H1 (cell line): ENCODE measurements around the gene ARAP3. TPM values are rescaled to one million over a fixed set of nuclear protein-coding genes. Genes with fewer than 3 reads are reported as not detected.

Experiments used
- CTCF ChIA-PET: fragments of 300-600 bp; sonication (Branson Sonifier 250); formaldehyde crosslinking; loops from one replicate; lab custom pipeline; 2021; ENCODE audit not compliant: partially characterized antibody; lab: Charles Lee
- POLR2A ChIA-PET: fragments of 300-600 bp; sonication (Branson Sonifier 250); formaldehyde crosslinking; loops from one replicate; lab custom pipeline; 2021; ENCODE audit warnings: inconsistent platforms; ENCODE audit not compliant: partially characterized antibody; lab: Charles Lee
- DNase-seq, 2 experiments: peaks; one replicate each; pipeline versions ENCODE4 v3.0.0 to v3.0.0-alpha.2; 2010 to 2022; ENCODE audit warnings: low spot score in 2 of 2, low read depth in 1 of 2, mixed read lengths in 1 of 2
- FAIRE-seq: peaks from 2 replicates; lab custom pipeline; 2011; peaks lifted over from hg19 to GRCh38; lab: Jason Lieb, UNC
- H2AFZ ChIP-seq: 2 replicates; pipeline ENCODE4 v1.8.1; 2012; ENCODE audit warnings: low read length, inconsistent platforms
- H2AK5ac ChIP-seq: 2 replicates; pipeline ENCODE4 v1.6.1; 2013; ENCODE audit warnings: low read depth, low read length
- H2BK120ac ChIP-seq: replicated peaks from 2 replicates; pipeline ENCODE3; 2013; ENCODE audit warnings: low read depth, low read length, inconsistent platforms
- H2BK12ac ChIP-seq: 2 replicates; pipeline ENCODE4 v1.6.1; 2013; ENCODE audit warnings: low read depth, low read length
- H2BK15ac ChIP-seq: 2 replicates; pipeline ENCODE4 v1.6.1; 2013; ENCODE audit warnings: low read length
- H2BK20ac ChIP-seq: 2 replicates; pipeline ENCODE4 v1.6.1; 2013; ENCODE audit warnings: low read length
- H2BK5ac ChIP-seq: 2 replicates; pipeline ENCODE4 v1.6.1; 2013; ENCODE audit warnings: low read depth, low read length
- H3K14ac ChIP-seq: 2 replicates; pipeline ENCODE4 v1.6.1; 2013; ENCODE audit warnings: inconsistent platforms; ENCODE audit not compliant: insufficient read length
- H3K18ac ChIP-seq: 2 replicates; pipeline ENCODE4 v1.6.1; 2013; ENCODE audit warnings: low read length; ENCODE audit errors: extremely low read depth
- H3K23ac ChIP-seq: 2 replicates; pipeline ENCODE4 v1.6.1; 2013; ENCODE audit warnings: inconsistent platforms; ENCODE audit not compliant: insufficient read length
- H3K23me2 ChIP-seq: 2 replicates; pipeline ENCODE4 v1.6.1; 2013; ENCODE audit warnings: low read depth, low read length
- H3K27ac ChIP-seq: 2 replicates; pipeline ENCODE4 v1.6.1; 2011; ENCODE audit warnings: low read depth, low read length, inconsistent platforms
- H3K27me3 ChIP-seq, 4 experiments: replicated peaks in 1 of 4; 1 replicate in 1 of 4; 2 replicates in 3 of 4; pipeline versions ENCODE4 v1.6.1 to v1.8.1; 2011 to 2013; ENCODE audit warnings: low read length in 3 of 4, mild to moderate bottlenecking in 3 of 4, inconsistent platforms in 2 of 4, mixed read lengths in 2 of 4, moderate library complexity in 1 of 4; ENCODE audit not compliant: control insufficient read depth in 3 of 4, insufficient read depth in 3 of 4; ENCODE audit errors: extremely low read depth in 1 of 4
- H3K36me3 ChIP-seq, 4 experiments: 2 replicates each; pipeline versions ENCODE4 v1.6.1 to v1.8.1; 2011 to 2013; ENCODE audit warnings: mild to moderate bottlenecking in 4 of 4, low read length in 3 of 4, moderate library complexity in 2 of 4, control low read depth in 1 of 4, inconsistent platforms in 1 of 4; ENCODE audit not compliant: insufficient read depth in 4 of 4, control insufficient read depth in 2 of 4
- H3K4ac ChIP-seq: replicated peaks from 2 replicates; pipeline ENCODE3; 2013; ENCODE audit warnings: low read length, low read depth, mixed read lengths, inconsistent platforms; ENCODE audit not compliant: insufficient read length
- H3K4me1 ChIP-seq, 4 experiments: replicated peaks in 1 of 4; 1 replicate in 1 of 4; 2 replicates in 3 of 4; pipeline versions ENCODE4 v1.6.1 to v1.8.1; 2011 to 2013; ENCODE audit warnings: low read length in 3 of 4, inconsistent platforms in 2 of 4, mixed read lengths in 1 of 4; ENCODE audit not compliant: insufficient read depth in 4 of 4, control insufficient read depth in 3 of 4
- H3K4me2 ChIP-seq, 2 experiments: 2 replicates each; pipeline versions ENCODE4 v1.6.1 to v1.8.1; 2011 to 2013; ENCODE audit warnings: low read depth in 2 of 2, low read length in 2 of 2, control low read depth in 1 of 2, inconsistent platforms in 1 of 2, mild to moderate bottlenecking in 1 of 2; ENCODE audit not compliant: insufficient read depth in 1 of 2
- H3K4me3 ChIP-seq, 4 experiments: fragments of 200-600, 300-600 bp in 1 of 4; sonication (generic), shearing (Covaris generic), sonication (Bioruptor Twin) in 1 of 4; 2 replicates each; pipeline versions ENCODE4 v1.5.1 to v1.8.1; 2011 to 2016; ENCODE audit warnings: low read length in 4 of 4, low read depth in 3 of 4, control low read depth in 2 of 4, inconsistent platforms in 2 of 4, mild to moderate bottlenecking in 2 of 4, mixed read lengths in 1 of 4, moderate library complexity in 1 of 4; ENCODE audit not compliant: insufficient read depth in 2 of 4; ENCODE audit errors: extremely low read depth in 1 of 4
- H3K56ac ChIP-seq: replicated peaks from 2 replicates; pipeline ENCODE3; 2013; ENCODE audit warnings: low read depth, mild to moderate bottlenecking, mixed read lengths, low read length, inconsistent platforms; ENCODE audit not compliant: insufficient read length
- H3K79me1 ChIP-seq: 2 replicates; pipeline ENCODE4 v1.6.1; 2013; ENCODE audit warnings: low read depth, low read length, control low read depth
- H3K79me2 ChIP-seq, 2 experiments: 2 replicates each; pipeline versions ENCODE4 v1.6.1 to v1.8.1; 2012 to 2013; ENCODE audit warnings: low read length in 2 of 2, mild to moderate bottlenecking in 2 of 2, inconsistent platforms in 1 of 2; ENCODE audit not compliant: insufficient read depth in 2 of 2, control insufficient read depth in 1 of 2
- H3K9ac ChIP-seq, 4 experiments: replicated peaks in 1 of 4; 1 replicate in 1 of 4; 2 replicates in 3 of 4; pipeline versions ENCODE4 v1.6.1 to v1.8.1; 2011 to 2013; ENCODE audit warnings: low read depth in 3 of 4, low read length in 3 of 4, control low read depth in 2 of 4, mild to moderate bottlenecking in 2 of 4, moderate library complexity in 2 of 4, inconsistent platforms in 1 of 4; ENCODE audit errors: extremely low read depth in 1 of 4
- H3K9me3 ChIP-seq, 2 experiments: 2 replicates each; pipeline versions ENCODE4 v1.6.1 to v1.8.1; 2012 to 2013; ENCODE audit warnings: mild to moderate bottlenecking in 2 of 2, moderate library complexity in 2 of 2, control low read depth in 1 of 2, inconsistent platforms in 1 of 2, low read depth in 1 of 2, low read length in 1 of 2, mixed read lengths in 1 of 2; ENCODE audit not compliant: insufficient read depth in 2 of 2
- H4K20me1 ChIP-seq, 2 experiments: replicated peaks in 1 of 2; 2 replicates each; pipeline versions ENCODE3 to v1.8.1; 2011 to 2013; ENCODE audit warnings: inconsistent platforms in 2 of 2, low read length in 2 of 2, mild to moderate bottlenecking in 1 of 2; ENCODE audit not compliant: insufficient read depth in 2 of 2, control insufficient read depth in 1 of 2
- H4K5ac ChIP-seq: 2 replicates; pipeline ENCODE4 v1.6.1; 2013; ENCODE audit warnings: low read length, low read depth, mixed read lengths, inconsistent platforms; ENCODE audit not compliant: insufficient read length
- H4K8ac ChIP-seq: 2 replicates; pipeline ENCODE4 v1.8.0; 2013; ENCODE audit warnings: mild to moderate bottlenecking, moderate library complexity, low read length, inconsistent platforms; ENCODE audit not compliant: insufficient read depth; ENCODE audit errors: extremely low read depth
- H4K91ac ChIP-seq: replicated peaks from 2 replicates; pipeline ENCODE3; 2013; ENCODE audit warnings: low read length, mixed read lengths, inconsistent platforms; ENCODE audit not compliant: insufficient read length
- ASH2L ChIP-seq: fragments of 200-600, 300-600 bp; sonication (generic); IDR thresholded peaks from one replicate; pipeline ENCODE4 v1.7.1; 2017; ENCODE audit warnings: low read length
- CTBP2 ChIP-seq: IDR thresholded peaks from 2 replicates; pipeline ENCODE4 v1.7.0; 2011; ENCODE audit warnings: borderline replicate concordance, mild to moderate bottlenecking, moderate library complexity, mixed read lengths, low read length; ENCODE audit not compliant: insufficient read depth, insufficient read length
- KDM4A ChIP-seq: IDR thresholded peaks from one replicate; pipeline ENCODE4 v1.7.1; 2012; ENCODE audit warnings: low read depth, mild to moderate bottlenecking, moderate library complexity, low read length, inconsistent platforms; ENCODE audit not compliant: severe bottlenecking
- SAP30 ChIP-seq: fragments of 300-600 bp; sonication (generic); IDR thresholded peaks from 2 replicates; pipeline ENCODE4 v1.7.1; 2012; ENCODE audit warnings: low read length, moderate library complexity, mild to moderate bottlenecking, inconsistent platforms; ENCODE audit not compliant: insufficient read depth, insufficient replicate concordance
- SP4 ChIP-seq: IDR thresholded peaks from 2 replicates; pipeline ENCODE4 v1.6.1; 2012; ENCODE audit warnings: low read length, inconsistent platforms
- TAF1 ChIP-seq: IDR thresholded peaks from 2 replicates; pipeline ENCODE4 v1.6.1; 2011; ENCODE audit warnings: mild to moderate bottlenecking, low read depth, low read length
- WGBS, 2 experiments: shearing (Covaris generic) in 1 of 2; methylation state at CpG; one replicate each; pipeline versions ENCODE4 v1.1.6 to v1.1.7; 2013 to 2015; ENCODE audit warnings: low lambda C conversion rate in 2 of 2, mixed read lengths in 2 of 2, inconsistent platforms in 1 of 2, low coverage in 1 of 2, missing lambda C conversion rate in 1 of 2; ENCODE audit not compliant: insufficient replicate concordance in 2 of 2, insufficient coverage in 1 of 2, insufficient read length in 1 of 2; ENCODE audit errors: extremely low coverage in 1 of 2, missing lambda C conversion rate in 1 of 2; 5-methylcytosine and 5-hydroxymethylcytosine counted together
- polyA plus RNA-seq, 7 experiments: library from polyadenylated mRNA; depleted of rRNA in 3 of 7; stranded (reverse) in 5 of 7; unstranded in 2 of 7; fragments of >200 nt in 5 of 7; fragments of 200-250 nt in 2 of 7; gene quantifications; 1 replicate in 5 of 7; 2 replicates in 1 of 7; 4 replicates in 1 of 7; pipeline versions ENCODE4 v1.2.1 to v1.2.3, GENCODE V29; 2011 to 2013; ENCODE audit warnings: missing spikeins in 2 of 7, mixed read lengths in 2 of 7
- total RNA-seq: library from RNA; stranded (reverse); fragmentation: NEBNext Ultra II Directional; extraction: Animal tissue kit (Norgen Biotek cat#: 25700); gene quantifications from 2 replicates; pipeline ENCODE4 v1.2.1, GENCODE V29; 2021
- TF ChIP-seq, protein P1 (sequence below): IDR thresholded peaks from 2 replicates; pipeline ENCODE4 v1.6.1; 2012; ENCODE audit warnings: low read length, inconsistent platforms
- TF ChIP-seq, protein P2 (sequence below): IDR thresholded peaks from 2 replicates; pipeline ENCODE4 v1.6.1; 2012; ENCODE audit warnings: inconsistent platforms

The ARAP3 gene
- total and polyA plus RNA-seq, 2 of the 8 experiments (the other 6 are each of a cell fraction or from before 2014, with no cell fraction given) = 14.4 to 48.6 TPM

DNA sequence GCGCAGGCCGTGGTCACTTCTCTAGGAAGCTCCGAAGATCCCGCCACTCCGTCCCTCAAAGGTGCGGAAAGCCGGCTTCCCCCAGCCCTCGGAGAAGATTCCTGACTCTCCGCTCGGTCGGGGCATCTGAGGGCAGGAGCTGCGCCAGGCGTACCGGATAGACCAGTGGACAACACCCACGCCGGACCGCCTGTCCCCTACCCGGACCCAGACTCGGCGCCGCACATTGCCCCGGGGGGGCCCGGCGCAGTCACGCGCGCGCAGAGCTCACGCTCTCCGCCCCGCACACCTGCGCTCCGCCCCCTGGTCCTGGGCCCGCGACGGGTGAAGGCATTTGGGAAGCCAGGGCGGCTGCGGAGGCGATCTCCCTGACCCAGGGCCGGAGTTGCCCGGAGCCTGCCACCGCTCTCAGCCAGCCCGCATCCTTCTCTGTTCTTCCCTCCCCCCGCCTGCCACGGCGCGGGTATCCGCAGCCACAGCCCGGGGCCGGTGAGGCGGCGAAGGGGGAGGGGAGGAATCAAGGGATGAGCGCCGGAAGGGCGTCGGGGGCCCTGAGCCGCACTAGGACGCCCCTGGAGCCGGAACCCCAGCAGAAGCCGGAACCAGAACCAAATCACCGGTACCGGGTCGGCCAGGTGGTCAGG is 44.8 kb downstream of the ARAP3 start:
- peaks cover 0 to 5% (median 3%) of the 10 kb centered on the region in 4 experiments; a peak in 5 of 7 replicates for H3K4me1 ChIP-seq
- no peak overlapping the region for H3K56ac ChIP-seq
- no peak overlapping the region for H3K4ac ChIP-seq
- no peak overlapping the region for H2BK20ac ChIP-seq
- H2AFZ ChIP-seq = peak overlapping the region; percentile 46; the same call in 1 of the 2 replicates
- FAIRE-seq (no peak), DNase-seq (no peak)
- peak overlapping the region; percentile 81; the same call in 1 of the 2 replicates for H4K8ac ChIP-seq
- H2AK5ac ChIP-seq = no peak overlapping the region
- ChIA-PET POLR2A (interaction anchor here (0.8 to 6.8 kb wide), 22 partner anchors 10 to 323 kb away, joined by 3 to 96 read pairs (median 4); partner anchors contain the start of genes ARAP3, DIAPH1 and FCHSD1), CTCF (interaction anchor here (0.6 to 10.3 kb wide), 20 partner anchors 8 to 348 kb away, joined by 3 to 117 read pairs (median 4); partner anchors contain the start of genes DIAPH1, FCHSD1 and RNF14)
- H2BK15ac ChIP-seq = no peak overlapping the region
- peaks cover 0 to 20% (median 2%) of the 10 kb centered on the region in 4 experiments; a peak in 3 of 8 replicates for H3K36me3 ChIP-seq
- H2BK120ac ChIP-seq = no peak overlapping the region
- peak overlapping the region; percentile 90 to 97 for H3K4me2 ChIP-seq
- H4K91ac ChIP-seq = no peak overlapping the region
- peak overlapping the region; percentile 17; the same call in 1 of the 2 replicates for H2BK12ac ChIP-seq
- H3K27me3 ChIP-seq = peaks cover 0 to 4% (median 0%) of the 10 kb centered on the region in 4 experiments; a peak in 1 of 7 replicates
- H3K27ac ChIP-seq = no peak overlapping the region
- H2BK5ac ChIP-seq = no peak overlapping the region
- no peak overlapping the region for H4K5ac ChIP-seq
- no peaks in the 10 kb centered on the region for H3K9me3 ChIP-seq
- H3K9ac ChIP-seq = peak overlapping the region; percentile 40 to 66 (median 59); a peak in 6 of 7 replicates
- H3K4me3 ChIP-seq = peak overlapping the region; percentile 84 to 99 (median 98)
- H4K20me1 ChIP-seq = peaks cover 4 to 15% of the 10 kb centered on the region in 2 experiments
- peaks cover 14% of the 10 kb centered on the region for H3K23me2 ChIP-seq
- H3K23ac ChIP-seq = no peak overlapping the region
- peak overlapping the region; percentile 75 for H3K18ac ChIP-seq
- 0% methylated on average over 48 of the region's 63 CpGs; no CpG with 5 or more reads in 1 of the 2 experiments for whole genome bisulfite sequencing, 2 experiments
- peaks cover 12% of the 10 kb centered on the region for H3K79me1 ChIP-seq
- no peak overlapping the region for H3K14ac ChIP-seq
- peaks cover 10 to 37% of the 10 kb centered on the region in 2 experiments for H3K79me2 ChIP-seq
- TF ChIP-seq, protein P1, sequence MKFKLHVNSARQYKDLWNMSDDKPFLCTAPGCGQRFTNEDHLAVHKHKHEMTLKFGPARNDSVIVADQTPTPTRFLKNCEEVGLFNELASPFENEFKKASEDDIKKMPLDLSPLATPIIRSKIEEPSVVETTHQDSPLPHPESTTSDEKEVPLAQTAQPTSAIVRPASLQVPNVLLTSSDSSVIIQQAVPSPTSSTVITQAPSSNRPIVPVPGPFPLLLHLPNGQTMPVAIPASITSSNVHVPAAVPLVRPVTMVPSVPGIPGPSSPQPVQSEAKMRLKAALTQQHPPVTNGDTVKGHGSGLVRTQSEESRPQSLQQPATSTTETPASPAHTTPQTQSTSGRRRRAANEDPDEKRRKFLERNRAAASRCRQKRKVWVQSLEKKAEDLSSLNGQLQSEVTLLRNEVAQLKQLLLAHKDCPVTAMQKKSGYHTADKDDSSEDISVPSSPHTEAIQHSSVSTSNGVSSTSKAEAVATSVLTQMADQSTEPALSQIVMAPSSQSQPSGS = no peak
- TF ChIP-seq, protein P2, sequence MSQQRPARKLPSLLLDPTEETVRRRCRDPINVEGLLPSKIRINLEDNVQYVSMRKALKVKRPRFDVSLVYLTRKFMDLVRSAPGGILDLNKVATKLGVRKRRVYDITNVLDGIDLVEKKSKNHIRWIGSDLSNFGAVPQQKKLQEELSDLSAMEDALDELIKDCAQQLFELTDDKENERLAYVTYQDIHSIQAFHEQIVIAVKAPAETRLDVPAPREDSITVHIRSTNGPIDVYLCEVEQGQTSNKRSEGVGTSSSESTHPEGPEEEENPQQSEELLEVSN = 0 out of 2 replicates have a peak, but pooled peaks have one; percentile 23
- TF ChIP-seq SAP30 (peak; percentile 36), TAF1 (0 out of 2 replicates have a peak, but pooled peaks have one; percentile 12), CTBP2 (no peak), ASH2L (peak; percentile 11), SP4 (no peak; the same call in 1 of the 2 replicates), KDM4A (peak; percentile 20)
